HTERT RPE-1 (cell line): ENCODE measurements around the gene FADS2.

ENCODE experiments used
- in situ Hi-C: fragments of 300-500 bp; cut with MboI; formaldehyde crosslinking; loops from 4 replicates; pipeline ENCODE4 v1.14.3; 2020; ENCODE audit warnings: low sequenced_read_pairs

FADS2 gene

GRCh38 chr11:61885166-61885778 is 57.2 kb downstream of the FADS2 start:
- in situ Hi-C loops: no loop called here

- in situ Hi-C loops: no loop called here
These were observed 57.9 kb downstream of the FADS2 start for GRCh38 chr11:61885784-61886580.

GRCh38 chr11:61886643-61887042 is 58.5 kb downstream of the FADS2 start:
- in situ Hi-C loops: no loop called here

- in situ Hi-C loops: no loop called here
These were observed 59.9 kb downstream of the FADS2 start for GRCh38 chr11:61887839-61888494.

GRCh38 chr11:61888590-61888989 is 60.5 kb downstream of the FADS2 start:
- in situ Hi-C loops: no loop called here

GRCh38 chr11:61889831-61890230 is 61.7 kb downstream of the FADS2 start:
- in situ Hi-C loops: no loop called here

GRCh38 chr11:61890529-61891330 is 62.6 kb downstream of the FADS2 start:
- in situ Hi-C loops: no loop called here

GRCh38 chr11:61891331-61892084 is 63.4 kb downstream of the FADS2 start, which contains the start of gene FADS3:
Gene FADS3, minus strand, starts transcription at chr11:61891545. Its CDS starts 164 bp downstream, at chr11:61891381.
- in situ Hi-C loops: no loop called here

GRCh38 chr11:61892085-61892370 is 63.9 kb downstream of the FADS2 start:
- in situ Hi-C loops: no loop called here

GRCh38 chr11:61893981-61894380 is 65.9 kb downstream of the FADS2 start:
- in situ Hi-C loops: no loop called here

GRCh38 chr11:61895046-61895717 is 67.1 kb downstream of the FADS2 start:
- in situ Hi-C loops: no loop called here

- in situ Hi-C loops: no loop called here
These were observed 67.6 kb downstream of the FADS2 start for GRCh38 chr11:61895718-61896059.

GRCh38 chr11:61896665-61897386 is 68.7 kb downstream of the FADS2 start:
- in situ Hi-C loops: no loop called here

- in situ Hi-C loops: no loop called here
These were observed 69.5 kb downstream of the FADS2 start for GRCh38 chr11:61897387-61898246.

GRCh38 chr11:61898247-61898582 is 70.1 kb downstream of the FADS2 start:
- in situ Hi-C loops: no loop called here

GRCh38 chr11:61899146-61899841 is 71.2 kb downstream of the FADS2 start:
- in situ Hi-C loops: no loop called here

- in situ Hi-C loops: no loop called here
These were observed 72.2 kb downstream of the FADS2 start for GRCh38 chr11:61900251-61900650.

- in situ Hi-C loops: no loop called here
These were observed 73.3 kb downstream of the FADS2 start for GRCh38 chr11:61901397-61901796.
